Stimulated activated CD4-positive, alpha-beta T cell treated with anti-CD3 and anti-CD28 coated beads, Interleukin-15, amount 100 ng/mL, for 48 hours (primary cell): ENCODE data around the gene TCF12.
"Not testable (repeated sequence)": the region's sequence is repeated elsewhere in the genome, so short reads cannot be mapped to it uniquely, and the experiment has no call there.

Experiments used
- DNase-seq, 2 donors: peaks; one replicate each; pipeline ENCODE4 v3.0.0-alpha.2; 2020; ENCODE audit warnings: low read depth in 2 of 2

Gene TCF12

DNA sequence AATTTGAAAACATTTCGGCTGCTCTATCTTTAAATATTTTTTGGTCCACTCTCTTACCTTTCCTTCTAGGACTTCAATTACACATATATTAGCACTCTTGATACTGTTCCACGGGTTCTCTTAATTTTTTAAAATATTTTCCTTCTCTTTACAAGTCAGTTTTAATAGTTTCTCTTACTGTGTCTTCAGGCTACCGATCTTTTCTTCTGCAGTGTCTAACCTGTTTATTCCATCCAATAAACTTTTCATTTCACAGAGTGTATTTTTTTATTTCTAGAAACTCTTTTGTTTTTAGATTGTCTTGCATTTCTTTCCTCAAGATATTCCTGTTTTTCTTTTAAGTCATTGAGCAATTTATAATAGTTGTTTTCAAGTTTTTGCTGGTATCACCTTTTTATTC is 27.7 kb downstream of the TCF12 start:
- no peak for DNase-seq

- DNase-seq, result no peak
Measured at GRCh38 chr15:56948000-56948763, 29.7 kb downstream of the TCF12 start.

GRCh38 chr15:56948764-56949101 is 30.3 kb downstream of the TCF12 start:
- no peak for DNase-seq

- DNase-seq, result no peak
Measured at GRCh38 chr15:56950979-56951378, 32.5 kb downstream of the TCF12 start.

GRCh38 chr15:56953790-56954189 is 35.3 kb downstream of the TCF12 start:
- DNase-seq, result no peak

DNA sequence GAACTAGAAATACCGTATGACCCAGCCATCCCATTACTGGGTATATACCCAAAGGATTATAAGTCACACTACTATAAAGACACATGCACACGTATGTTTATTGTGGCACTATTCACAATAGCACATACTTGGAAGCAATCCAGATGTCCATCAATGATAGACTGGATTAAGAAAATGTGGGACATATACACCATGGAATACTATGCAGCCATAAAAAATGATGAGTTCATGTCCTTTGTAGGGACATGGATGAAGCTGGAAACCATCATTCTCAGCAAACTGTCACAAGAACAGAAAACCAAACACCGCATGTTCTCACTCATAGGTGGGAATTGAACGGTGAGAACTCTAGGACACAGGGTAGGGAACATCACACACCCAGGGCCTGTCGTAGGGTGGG is 36.6 kb downstream of the TCF12 start:
- not testable (repeated sequence) for DNase-seq

DNA sequence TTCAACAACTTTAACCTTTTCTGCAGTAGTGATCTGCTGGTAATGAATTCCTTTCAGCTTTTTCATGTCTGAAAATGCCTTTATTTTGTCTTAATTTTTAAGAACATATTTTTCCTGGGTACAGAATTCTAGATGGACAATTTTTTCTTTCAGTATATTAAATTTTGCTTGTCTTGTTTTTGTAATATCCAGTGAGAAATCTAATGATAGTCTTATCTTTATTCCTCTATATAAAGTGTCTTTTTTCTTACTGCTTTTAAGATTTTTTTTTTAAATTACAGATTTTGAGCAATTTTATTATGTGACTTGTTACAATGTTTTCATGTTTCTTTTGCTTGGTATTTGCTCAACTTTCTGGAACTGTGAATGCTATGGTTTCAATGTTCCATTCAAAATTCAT is 38.1 kb downstream of the TCF12 start:
- DNase-seq, result no peak

GRCh38 chr15:56957812-56958406 is 39.5 kb downstream of the TCF12 start:
- no peak for DNase-seq

DNA sequence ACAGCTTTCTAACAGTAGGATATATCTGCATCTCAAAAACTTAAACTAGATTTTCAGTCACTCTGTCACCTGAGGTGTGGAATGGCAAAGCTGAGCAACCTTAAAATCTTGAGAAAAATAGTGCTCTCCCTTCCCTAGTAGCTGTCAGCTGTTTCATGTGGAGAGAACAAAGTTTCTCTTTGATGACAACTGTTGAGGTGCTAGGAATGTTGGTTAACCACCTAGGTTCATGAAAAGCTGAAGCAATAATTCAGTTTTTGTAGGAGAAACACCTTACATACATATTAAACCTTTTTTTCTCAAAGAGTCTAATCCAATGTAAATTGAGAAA is 40.8 kb downstream of the TCF12 start:
- DNase-seq, result no peak

DNA sequence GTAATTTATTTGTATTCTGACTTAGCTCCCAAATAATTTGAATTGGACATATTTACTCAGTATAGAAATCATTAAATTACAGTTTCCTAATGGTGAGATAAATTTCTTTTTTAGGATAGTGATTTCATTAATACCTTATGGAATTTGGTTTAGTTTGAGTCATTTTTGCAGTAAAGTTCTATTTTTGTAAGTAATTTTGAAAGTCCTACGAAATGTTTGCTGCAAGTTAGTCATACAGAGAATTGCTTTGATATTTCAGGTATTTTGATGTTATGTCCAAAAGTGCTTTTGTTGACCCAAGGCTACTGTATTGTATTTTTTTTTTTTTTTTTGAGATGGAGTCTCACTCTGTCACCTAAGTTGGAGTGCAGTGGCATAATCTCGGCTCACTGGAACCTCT is 41.7 kb downstream of the TCF12 start:
- no peak for DNase-seq

DNA sequence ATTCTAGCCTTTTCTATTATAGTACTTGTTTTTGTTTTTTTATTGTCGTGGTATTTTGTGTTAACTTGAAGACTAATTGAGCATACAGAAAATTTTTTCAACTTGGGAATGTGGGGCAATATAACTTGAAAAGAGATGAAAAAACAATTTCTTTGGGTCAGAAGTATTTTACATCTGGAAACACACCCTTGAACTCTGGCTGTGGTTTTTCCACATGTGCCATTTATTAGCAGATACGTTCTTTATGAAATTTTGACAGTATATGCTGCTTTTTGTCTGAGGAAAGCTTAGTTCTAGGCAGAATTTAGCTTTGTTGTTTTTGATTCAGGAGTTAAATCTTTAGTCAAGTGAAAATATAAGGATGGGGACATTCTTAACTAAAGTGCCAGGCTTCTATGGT is 44.7 kb downstream of the TCF12 start:
- no peak for DNase-seq

- DNase-seq, result no peak
Measured at GRCh38 chr15:56963710-56964109, 45.3 kb downstream of the TCF12 start.

- no peak for DNase-seq
Measured at GRCh38 chr15:56964182-56964581, 45.7 kb downstream of the TCF12 start.

DNA sequence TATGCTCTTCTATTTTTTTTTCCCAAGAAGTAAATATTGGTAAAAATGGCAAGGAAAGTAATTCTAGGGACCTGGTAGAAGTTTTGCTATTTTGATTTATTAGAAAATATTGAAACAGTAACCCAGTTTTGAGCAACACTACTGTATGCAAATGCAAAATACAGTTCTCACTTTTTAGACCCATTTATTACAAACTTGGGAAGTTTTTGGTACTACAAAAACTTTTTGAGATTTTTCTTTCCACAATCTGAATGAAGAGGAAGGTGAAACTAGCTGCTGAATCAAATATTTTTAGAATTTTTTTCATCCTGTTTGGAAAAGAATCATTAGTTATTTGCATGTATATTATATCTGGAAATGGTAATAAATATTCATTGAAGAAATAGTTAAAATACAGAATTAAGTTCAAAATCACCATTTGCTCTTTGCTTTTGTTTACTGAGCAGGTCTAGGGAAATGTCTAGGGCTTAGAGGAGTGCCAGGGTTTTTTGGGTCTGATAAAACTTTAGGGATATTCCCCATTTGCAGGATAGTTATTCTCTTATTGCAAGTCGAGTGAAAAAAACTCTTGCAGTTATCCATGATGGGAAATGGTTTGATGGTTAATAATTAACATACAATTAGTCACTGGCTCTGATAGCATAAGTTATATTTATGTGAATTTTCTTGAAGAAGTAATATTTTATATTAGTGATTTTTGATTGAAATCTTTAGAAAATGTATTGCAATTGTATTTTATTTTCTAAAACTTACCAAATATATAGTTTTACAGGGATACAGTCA is 47.0 kb downstream of the TCF12 start:
- DNase-seq, result no peak

DNA sequence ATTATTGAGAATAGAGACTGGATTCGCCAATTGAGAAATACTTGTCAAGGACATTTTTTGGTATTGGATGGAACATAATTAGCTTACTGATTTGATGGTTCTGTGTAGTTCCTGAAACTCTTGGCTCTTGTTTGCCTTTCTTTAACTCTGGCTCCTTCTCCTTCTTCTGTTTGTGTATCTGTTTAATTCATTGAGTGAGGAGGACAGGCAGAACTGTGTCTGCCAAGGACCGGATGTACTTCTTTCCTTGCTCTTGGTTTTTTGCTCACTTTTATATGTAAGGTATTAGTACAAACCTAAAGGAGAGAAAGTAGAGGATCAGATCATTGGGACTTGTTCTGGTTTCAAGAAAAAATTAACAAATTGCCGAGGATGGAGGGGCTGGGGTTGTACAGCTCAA is 48.9 kb downstream of the TCF12 start:
- DNase-seq, result no peak

- DNase-seq, result no peak
Measured at GRCh38 chr15:56968256-56968655, 49.8 kb downstream of the TCF12 start.

GRCh38 chr15:56968821-56969220 is 50.4 kb downstream of the TCF12 start:
- DNase-seq, result no peak

- DNase-seq, result no peak
Measured at GRCh38 chr15:56969265-56969895, 50.9 kb downstream of the TCF12 start.

- DNase-seq, result no peak
Measured at GRCh38 chr15:56971571-56971970, 53.1 kb downstream of the TCF12 start.

DNA sequence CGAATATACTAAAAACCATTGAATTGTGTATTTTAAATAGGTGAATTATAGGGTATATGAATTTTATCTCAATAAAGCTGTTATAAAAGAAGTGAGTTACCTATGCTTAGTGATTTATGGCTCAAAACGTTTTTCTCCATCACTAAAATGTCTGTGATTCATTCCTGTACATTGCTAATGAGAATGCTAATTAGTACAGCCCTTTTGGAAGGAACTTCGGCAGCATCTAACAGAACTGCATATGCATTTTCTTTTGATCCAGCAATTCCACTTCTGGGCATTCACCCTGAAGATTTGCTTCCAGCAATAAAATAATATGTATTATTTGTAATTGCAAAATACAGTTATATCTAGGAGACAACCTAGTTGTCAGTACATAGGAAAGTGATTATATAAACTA is 53.6 kb downstream of the TCF12 start:
- no peak for DNase-seq

DNA sequence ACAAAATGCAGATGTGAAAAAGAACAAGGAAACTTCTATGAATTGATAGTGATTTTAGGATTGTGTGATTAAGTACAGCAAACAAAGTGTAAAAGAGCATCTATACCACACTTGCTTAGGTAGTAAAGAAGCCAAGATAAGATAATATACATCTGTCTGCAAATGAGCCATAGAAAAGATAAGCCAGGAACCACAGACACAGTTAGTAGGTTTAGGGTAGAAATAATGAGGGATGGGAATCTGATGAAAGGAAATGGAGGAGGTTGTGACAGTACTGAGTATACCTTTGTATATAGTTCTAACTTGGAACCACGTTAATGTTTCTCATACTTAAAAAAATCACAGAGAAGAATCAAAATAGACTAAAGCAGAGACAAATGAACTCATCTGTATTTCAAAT is 54.0 kb downstream of the TCF12 start:
- no peak for DNase-seq

GRCh38 chr15:56973463-56973862 is 55.0 kb downstream of the TCF12 start:
- DNase-seq, result no peak

DNA sequence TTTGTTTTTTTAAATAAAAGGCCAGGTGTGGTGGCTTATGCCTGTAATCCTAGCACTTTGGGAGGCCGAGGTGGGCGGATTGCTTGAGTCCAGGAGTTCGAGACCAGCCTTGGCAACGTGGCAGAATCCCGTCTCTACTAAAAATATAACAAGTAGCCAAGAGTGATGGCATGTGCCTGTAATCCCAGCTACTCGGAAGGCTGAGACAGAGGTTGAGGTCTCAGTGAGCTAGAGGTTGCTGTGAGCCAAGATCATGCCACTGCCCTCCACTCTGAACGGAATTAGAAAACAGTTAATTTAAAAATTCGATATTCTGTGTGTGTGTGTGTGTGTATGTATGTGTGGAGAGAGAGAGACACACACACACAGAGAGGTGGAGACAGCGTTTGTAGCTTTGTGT is 58.8 kb downstream of the TCF12 start:
- no peak for DNase-seq
